IMR-90 (cell line): Measurements from ENCODE around the gene POLRMT. TPM values are rescaled to one million over a fixed set of nuclear protein-coding genes. Genes with fewer than 3 reads are reported as not detected.

Experiments used
- ATAC-seq: fragments of 200-7000 bp; cut with Tn5 transposase; 2 replicates; pipeline ENCODE4 v1.9.1; 2020; ENCODE audit warnings: low read depth, mild to moderate bottlenecking, moderate library complexity
- Bru-seq: library from RNA; stranded (reverse); fragments of 400-500 nt; gene quantifications from one replicate; lab custom pipeline; 2021; lab: Mats Ljungman, UMichigan
- BruChase-seq, 2 experiments: library from RNA; stranded (reverse); fragments of 400-500 nt; gene quantifications; one replicate each; lab custom pipeline; 2021; lab: Mats Ljungman, UMichigan
- BruUV-seq: library from RNA; stranded (reverse); fragments of 400-500 nt; replicated peaks from 2 replicates; lab custom pipeline; 2021; lab: Mats Ljungman, UMichigan
- CTCF ChIA-PET: fragments of 300-600 bp; formaldehyde crosslinking; extraction: SDS; loops from one replicate; lab custom pipeline; 2021; ENCODE audit warnings: antibody characterized with exemption; lab: Yijun Ruan, JAX
- POLR2A ChIA-PET: fragments of 300-600 bp; sonication (Branson Sonifier 250); formaldehyde crosslinking; loops from one replicate; lab custom pipeline; 2022; ENCODE audit warnings: antibody characterized with exemption; ENCODE audit not compliant: unreplicated experiment; lab: Charles Lee
- DNase-seq: peaks from one replicate; pipeline ENCODE4 v3.0.0; 2013
- H2AFZ ChIP-seq: replicated peaks from 2 replicates; pipeline ENCODE3; 2013; ENCODE audit warnings: low read length, mild to moderate bottlenecking; ENCODE audit not compliant: poor library complexity
- H2AK5ac ChIP-seq: 2 replicates; pipeline ENCODE4 v1.6.1; 2013; ENCODE audit warnings: low read depth, low read length, inconsistent platforms
- H2AK9ac ChIP-seq: replicated peaks from 2 replicates; pipeline ENCODE3; 2013; ENCODE audit warnings: mild to moderate bottlenecking, low read depth, low read length, moderate library complexity; ENCODE audit not compliant: poor library complexity
- H2BK120ac ChIP-seq: 2 replicates; pipeline ENCODE4 v1.6.1; 2013; ENCODE audit warnings: low read depth, low read length, inconsistent platforms
- H2BK15ac ChIP-seq: 3 replicates; pipeline ENCODE4 v1.6.1; 2013; ENCODE audit warnings: low read depth, low read length, inconsistent platforms
- H2BK20ac ChIP-seq: 2 replicates; pipeline ENCODE4 v1.6.1; 2013; ENCODE audit warnings: low read depth, mild to moderate bottlenecking, inconsistent platforms, low read length, moderate library complexity
- H2BK5ac ChIP-seq: 2 replicates; pipeline ENCODE4 v1.6.1; 2013; ENCODE audit warnings: mild to moderate bottlenecking, low read depth, low read length, inconsistent platforms; ENCODE audit not compliant: poor library complexity, severe bottlenecking
- H3K14ac ChIP-seq: replicated peaks from 2 replicates; pipeline ENCODE4 v1.6.1; 2013; ENCODE audit warnings: low read depth, low read length, inconsistent platforms
- H3K18ac ChIP-seq: 2 replicates; pipeline ENCODE4 v1.6.1; 2013; ENCODE audit warnings: low read depth, low read length, control low read depth
- H3K23ac ChIP-seq: 2 replicates; pipeline ENCODE4 v1.6.1; 2013; ENCODE audit warnings: low read depth, low read length, inconsistent platforms
- H3K27ac ChIP-seq: 2 replicates; pipeline ENCODE4 v1.5.1; 2013; ENCODE audit warnings: mild to moderate bottlenecking, control low read depth, low read length; ENCODE audit not compliant: insufficient read depth
- H3K27me3 ChIP-seq: 2 replicates; pipeline ENCODE4 v1.6.1; 2013; ENCODE audit warnings: low read length; ENCODE audit not compliant: control insufficient read depth, insufficient read depth
- H3K36me3 ChIP-seq: 2 replicates; pipeline ENCODE4 v1.6.1; 2013; ENCODE audit warnings: low read length, mixed read lengths; ENCODE audit not compliant: control insufficient read depth, insufficient read depth
- H3K4ac ChIP-seq: 2 replicates; pipeline ENCODE4 v1.6.1; 2013; ENCODE audit warnings: low read depth, low read length, inconsistent platforms
- H3K4me1 ChIP-seq: 2 replicates; pipeline ENCODE4 v1.6.1; 2013; ENCODE audit warnings: low read length, mixed read lengths; ENCODE audit not compliant: control insufficient read depth, insufficient read depth
- H3K4me2 ChIP-seq: 2 replicates; pipeline ENCODE4 v1.6.1; 2013; ENCODE audit warnings: low read depth, mild to moderate bottlenecking, control low read depth, low read length, moderate library complexity
- H3K4me3 ChIP-seq: 2 replicates; pipeline ENCODE4 v1.5.1; 2013; ENCODE audit warnings: low read depth, mild to moderate bottlenecking, control low read depth, low read length, moderate library complexity; ENCODE audit not compliant: insufficient read depth
- H3K56ac ChIP-seq: 2 replicates; pipeline ENCODE4 v1.6.1; 2013; ENCODE audit warnings: low read length, inconsistent platforms; ENCODE audit not compliant: insufficient read depth; ENCODE audit errors: extremely low read depth
- H3K79me1 ChIP-seq, 2 experiments: 2 replicates each; pipeline ENCODE4 v1.6.1; 2013; ENCODE audit warnings: low read length in 2 of 2, inconsistent platforms in 1 of 2, low read depth in 1 of 2
- H3K9ac ChIP-seq: 2 replicates; pipeline ENCODE4 v1.6.1; 2013; ENCODE audit warnings: low read depth, low read length, control low read depth
- H3K9me1 ChIP-seq: 2 replicates; pipeline ENCODE4 v1.6.1; 2013; ENCODE audit warnings: low read length, inconsistent platforms; ENCODE audit not compliant: insufficient read depth
- H3K9me3 ChIP-seq: 2 replicates; pipeline ENCODE4 v1.6.1; 2013; ENCODE audit warnings: low read length; ENCODE audit not compliant: control insufficient read depth, insufficient read depth
- H4K20me1 ChIP-seq: 2 replicates; pipeline ENCODE4 v1.6.1; 2013; ENCODE audit warnings: low read length, inconsistent platforms; ENCODE audit not compliant: insufficient read depth
- H4K5ac ChIP-seq: 2 replicates; pipeline ENCODE4 v1.6.1; 2013; ENCODE audit warnings: mild to moderate bottlenecking, low read depth, low read length, control low read depth
- H4K8ac ChIP-seq, 2 experiments: 2 replicates each; pipeline ENCODE4 v1.6.1; 2013; ENCODE audit warnings: low read depth in 2 of 2, low read length in 2 of 2, control low read depth in 1 of 2, inconsistent platforms in 1 of 2
- H4K91ac ChIP-seq: 2 replicates; pipeline ENCODE4 v1.6.1; 2013; ENCODE audit warnings: low read depth, low read length, inconsistent platforms; ENCODE audit not compliant: insufficient read depth
- BHLHE40 ChIP-seq: fragments of 150-350 bp; IDR thresholded peaks from 2 replicates; pipeline ENCODE4 v1.6.1; 2016; ENCODE audit warnings: mild to moderate bottlenecking, low read depth, low read length
- CTCF ChIP-seq: conservative IDR thresholded peaks from 2 replicates; pipeline ENCODE4 v1.5.1; 2012; ENCODE audit warnings: mild to moderate bottlenecking, low read depth, low read length, improper control_type of control experiment
- FOS ChIP-seq: fragments of 150-350 bp; IDR thresholded peaks from 2 replicates; pipeline ENCODE4 v1.6.1; 2016; ENCODE audit warnings: low read depth, low read length
- MAZ ChIP-seq: IDR thresholded peaks from 2 replicates; pipeline ENCODE4 v1.6.1; 2012; ENCODE audit warnings: low read depth, mild to moderate bottlenecking, low read length, improper control_type of control experiment, moderate library complexity, borderline replicate concordance
- MXI1 ChIP-seq: IDR thresholded peaks from 2 replicates; pipeline ENCODE4 v1.6.1; 2012; ENCODE audit warnings: low read depth, mild to moderate bottlenecking, low read length, moderate library complexity, borderline replicate concordance
- NFE2L2 ChIP-seq: fragments of 150-350 bp; IDR thresholded peaks from 2 replicates; pipeline ENCODE4 v1.6.1; 2016; ENCODE audit warnings: low read depth, mild to moderate bottlenecking, low read length
- POLR2A ChIP-seq: IDR thresholded peaks from 2 replicates; pipeline ENCODE4 v1.6.1; 2012; ENCODE audit warnings: mild to moderate bottlenecking, low read depth, low read length
- RCOR1 ChIP-seq: IDR thresholded peaks from 2 replicates; pipeline ENCODE4 v1.6.1; 2012; ENCODE audit warnings: mild to moderate bottlenecking, low read length, improper control_type of control experiment; ENCODE audit not compliant: insufficient replicate concordance
- WGBS, 2 experiments: methylation state at CpG; one replicate each; pipeline versions ENCODE4 v1.1.5 to v1.1.7; 2013; ENCODE audit warnings: missing lambda C conversion rate in 2 of 2; ENCODE audit not compliant: insufficient read length in 1 of 2; ENCODE audit errors: extremely low coverage in 2 of 2; 5-methylcytosine and 5-hydroxymethylcytosine counted together
- dilution Hi-C: fragments of 300-500 bp; cut with HindIII; formaldehyde crosslinking; loops from one replicate; pipeline ENCODE4 v1.14.3; 2018; ENCODE audit warnings: low sequenced_read_pairs; ENCODE audit not compliant: unreplicated experiment
- in situ Hi-C: fragments of 300-500 bp; cut with MboI; formaldehyde crosslinking; loops from 3 replicates; pipeline ENCODE4 v1.14.3; 2019; ENCODE audit warnings: low sequenced_read_pairs, inconsistent platforms, mixed read lengths
- intact Hi-C: fragments of 100-400 bp; cut with micrococcal nuclease; formaldehyde crosslinking; loops from 2 replicates; pipeline ENCODE4 v1.10.0; 2022
- long read RNA-seq: library from polyadenylated mRNA; unstranded; transcript quantifications from one replicate; pipeline ENCODE4 v2.0.0, GENCODE V29; 2021; ENCODE audit not compliant: unreplicated experiment
- polyA plus RNA-seq, 3 experiments: library from polyadenylated mRNA; depleted of rRNA; stranded (reverse); fragments of >200 nt; gene quantifications; 2 replicates each; pipeline ENCODE4 v1.2.3, GENCODE V29; 2012; ENCODE audit warnings: low replicate concordance in 1 of 3
- total RNA-seq: library from RNA; depleted of rRNA; stranded (reverse); fragments of >200 nt; gene quantifications from 2 replicates; pipeline ENCODE4 v1.2.3, GENCODE V29; 2012; rRNA removed
- TF ChIP-seq, protein P1 (sequence below): fragments of 150-350 bp; IDR thresholded peaks from 2 replicates; pipeline ENCODE4 v1.6.1; 2017; ENCODE audit warnings: mild to moderate bottlenecking, antibody characterized with exemption, low read length, low read depth
- TF ChIP-seq, protein P2 (sequence below): fragments of 150-350 bp; IDR thresholded peaks from 2 replicates; pipeline ENCODE4 v1.6.1; 2016; ENCODE audit warnings: low read depth, mild to moderate bottlenecking, low read length, moderate library complexity, borderline replicate concordance

Gene POLRMT
- 9.9 and 10.3 TPM in 2 replicates for total RNA-seq
- polyA plus RNA-seq (2012; rRNA removed): 29.6 and 44.6 TPM in 2 replicates
- polyA plus RNA-seq (2012; cell fraction: cytosol; rRNA removed): 13.8 and 22.8 TPM in 2 replicates
- 96.1 and 272 TPM in 2 replicates for polyA plus RNA-seq (2012; cell fraction: nucleus; rRNA removed; ENCODE audit: low replicate concordance)
- Bru-seq, nascent RNA: percentile 47 among the genes with signal in this experiment
- percentile 59 among the genes with signal in this experiment for BruChase-seq, experiment 1, labeled RNA remaining after a 6-hour chase
- BruChase-seq, experiment 2, labeled RNA remaining after a 2-hour chase: percentile 51 among the genes with signal in this experiment
- long read RNA-seq, transcript POLRMT-202 (21 exons, 3,835 nt): major isoform, 30 of 99 reads
- long read RNA-seq, partial matches to known transcripts: 48 of 99 reads
- long read RNA-seq, other reads (novel, unspliced or antisense): 21 of 99 reads

DNA sequence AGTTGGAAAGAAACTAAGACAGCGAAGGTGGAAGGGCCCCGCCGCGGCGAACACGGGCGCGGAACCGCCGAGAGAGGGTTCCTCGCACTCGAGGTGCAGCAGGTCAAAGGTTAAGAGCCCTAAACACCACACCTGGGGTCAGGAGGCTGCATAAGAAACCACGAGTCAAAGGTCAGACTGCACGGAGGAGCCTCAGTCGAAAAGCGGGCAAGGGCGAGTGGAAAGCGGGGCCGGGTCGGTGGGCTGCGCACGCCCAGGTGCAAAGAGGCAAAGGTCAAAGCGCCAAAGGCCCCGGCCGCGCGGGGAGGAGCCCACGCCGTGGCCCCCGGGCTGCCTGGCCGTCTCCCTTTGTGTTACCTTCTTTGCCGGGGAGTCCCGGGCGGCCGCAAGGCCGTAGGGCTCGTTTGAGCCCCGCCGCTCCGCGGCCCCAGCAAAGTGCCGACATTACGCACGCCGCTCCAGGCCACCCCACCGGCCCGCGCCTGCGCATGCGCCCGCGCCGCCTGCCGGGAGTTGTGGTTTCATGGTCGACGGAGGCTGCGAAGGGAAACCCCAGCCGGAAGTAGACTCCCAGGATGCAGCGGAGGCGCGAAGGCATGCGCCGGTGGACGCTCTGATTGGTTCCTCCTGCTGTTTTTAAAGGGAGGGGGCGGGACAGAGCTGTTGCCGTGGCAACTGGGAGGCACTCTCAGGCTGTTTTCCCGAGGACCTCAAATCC lies at the start of gene POLRMT:
Gene POLRMT, minus strand, starts transcription at position 470 of the 718 bp plus-strand sequence. Its CDS starts 25 bp downstream, at position 445.
- Histone ChIP-seq H2BK20ac (no peak within 1 kb of the TSS), H4K8ac (peak within 1 kb of the TSS; percentile 68 to 97), H3K36me3 (peaks cover 10% of the 10 kb centered on the region; the same call in 1 of the 2 replicates), H3K9me3 (no peaks in the 10 kb centered on the region), H2AK5ac (peak within 1 kb of the TSS; percentile 84), H3K9me1 (no peaks in the 10 kb centered on the region; the same call in 1 of the 2 replicates), H2BK15ac (no peak within 1 kb of the TSS; the same call in 2 of the 3 replicates), H2BK120ac (peak within 1 kb of the TSS; percentile 83; the same call in 1 of the 2 replicates), H3K56ac (peak within 1 kb of the TSS; percentile 64; the same call in 1 of the 2 replicates), H3K27ac (peak within 1 kb of the TSS; percentile 82), H4K20me1 (peaks cover 3% of the 10 kb centered on the region; the same call in 1 of the 2 replicates), H3K23ac (peak within 1 kb of the TSS; percentile 91), H3K4ac (peak within 1 kb of the TSS; percentile 89), H3K27me3 (no peaks in the 10 kb centered on the region), H3K4me1 (peaks cover 9% of the 10 kb centered on the region), H3K9ac (peak within 1 kb of the TSS; percentile 93), H2AK9ac (peak within 1 kb of the TSS; percentile 99), H3K4me3 (peak within 1 kb of the TSS; percentile 66), H3K18ac (peak within 1 kb of the TSS; percentile 44), H3K14ac (peak within 1 kb of the TSS; percentile 93), H4K91ac (peak within 1 kb of the TSS; percentile 75; the same call in 1 of the 2 replicates), H3K79me1 (peaks cover 7 to 30% of the 10 kb centered on the region in 2 experiments), H2AFZ (peak within 1 kb of the TSS; percentile 95), H4K5ac (peak within 1 kb of the TSS; percentile 32; the same call in 1 of the 2 replicates), H2BK5ac (peak within 1 kb of the TSS; percentile 75), H3K4me2 (peak within 1 kb of the TSS; percentile 87)
- dilution Hi-C loops (no loop called here), in situ Hi-C loops (no loop called here), intact Hi-C loops (loop anchor here (2.0 kb wide), 3 partner anchors 22 to 44 kb away; partner anchors contain the start of genes HCN2 and RNF126)
- CTCF ChIA-PET: no interaction called here
- 0% methylated on average over 44 of the region's 67 CpGs; no CpG with 5 or more reads in 1 of the 2 experiments for WGBS, 2 experiments
- ATAC-seq (peak; percentile 96), DNase-seq (peak; percentile 98)
- TF ChIP-seq BHLHE40 (peak; percentile 33; the same call in 1 of the 2 replicates), POLR2A (peak; percentile 57), MXI1 (peak; percentile 75), CTCF (0 out of 2 replicates have a peak, but pooled peaks have one; percentile 19), RCOR1 (no peak), FOS (0 out of 2 replicates have a peak, but pooled peaks have one; percentile 23), NFE2L2 (no peak), MAZ (peak; percentile 39; the same call in 1 of the 2 replicates)
- TF ChIP-seq, protein P1, sequence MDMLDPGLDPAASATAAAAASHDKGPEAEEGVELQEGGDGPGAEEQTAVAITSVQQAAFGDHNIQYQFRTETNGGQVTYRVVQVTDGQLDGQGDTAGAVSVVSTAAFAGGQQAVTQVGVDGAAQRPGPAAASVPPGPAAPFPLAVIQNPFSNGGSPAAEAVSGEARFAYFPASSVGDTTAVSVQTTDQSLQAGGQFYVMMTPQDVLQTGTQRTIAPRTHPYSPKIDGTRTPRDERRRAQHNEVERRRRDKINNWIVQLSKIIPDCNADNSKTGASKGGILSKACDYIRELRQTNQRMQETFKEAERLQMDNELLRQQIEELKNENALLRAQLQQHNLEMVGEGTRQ: peak; percentile 45; the same call in 1 of the 2 replicates
- TF ChIP-seq, protein P2, sequence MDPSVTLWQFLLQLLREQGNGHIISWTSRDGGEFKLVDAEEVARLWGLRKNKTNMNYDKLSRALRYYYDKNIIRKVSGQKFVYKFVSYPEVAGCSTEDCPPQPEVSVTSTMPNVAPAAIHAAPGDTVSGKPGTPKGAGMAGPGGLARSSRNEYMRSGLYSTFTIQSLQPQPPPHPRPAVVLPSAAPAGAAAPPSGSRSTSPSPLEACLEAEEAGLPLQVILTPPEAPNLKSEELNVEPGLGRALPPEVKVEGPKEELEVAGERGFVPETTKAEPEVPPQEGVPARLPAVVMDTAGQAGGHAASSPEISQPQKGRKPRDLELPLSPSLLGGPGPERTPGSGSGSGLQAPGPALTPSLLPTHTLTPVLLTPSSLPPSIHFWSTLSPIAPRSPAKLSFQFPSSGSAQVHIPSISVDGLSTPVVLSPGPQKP: peak; percentile 63; the same call in 1 of the 2 replicates
- POLR2A ChIA-PET: interaction anchor here (0.5 kb wide), 1 partner anchor 12 kb away, joined by 3 read pairs; no protein-coding TSS in a partner anchor
- no TSS peak for BruUV-seq
